Hepatocyte (in vitro differentiated cells): ENCODE data around the gene RABL6.

Experiments used
- CTCF ChIP-seq: fragments of 200-600 bp; sonication (generic); IDR thresholded peaks from 2 replicates; pipeline ENCODE4 v1.5.1; 2016; ENCODE audit warnings: antibody characterized with exemption, mild to moderate bottlenecking; ENCODE audit not compliant: poor library complexity
- EZH2phosphoT487 ChIP-seq: fragments of 200-600 bp; sonication (generic); IDR thresholded peaks from one replicate; pipeline ENCODE4 v1.6.1; 2018; ENCODE audit warnings: antibody characterized with exemption, mild to moderate bottlenecking, low read depth, moderate library complexity; ENCODE audit not compliant: unreplicated experiment, severe bottlenecking

- TF ChIP-seq CTCF (no peak), EZH2phosphoT487 (no peak)
Observed at GRCh38 chr9:136764301-136764891, 43.4 kb upstream of the RABL6 start, which contains the start of gene LCN15.
